Skin epidermis (tissue), 12 donors: ENCODE results near the gene MARCHF3.
A peak's percentile ranks its signal among the peaks of the same experiment; 100 is the strongest.
"Not testable (repeated sequence)": the region's sequence is repeated elsewhere in the genome, so short reads cannot be mapped to it uniquely, and the experiment has no call there.

Source experiments
- H3K27ac ChIP-seq, 21 experiments: fragments of 200-600 bp; sonication (generic) in 11 of 21; one replicate each; pipeline ENCODE4 v1.5.0; 2020; ENCODE audit warnings: mild to moderate bottlenecking in 3 of 21, inconsistent platforms in 2 of 21, moderate library complexity in 2 of 21
- H3K4me3 ChIP-seq, 7 experiments: fragments of 200-600 bp; sonication (generic) in 2 of 7; one replicate each; pipeline ENCODE4 v1.5.0; 2020; ENCODE audit warnings: inconsistent platforms in 2 of 7, mild to moderate bottlenecking in 2 of 7, moderate library complexity in 1 of 7

Gene MARCHF3

DNA sequence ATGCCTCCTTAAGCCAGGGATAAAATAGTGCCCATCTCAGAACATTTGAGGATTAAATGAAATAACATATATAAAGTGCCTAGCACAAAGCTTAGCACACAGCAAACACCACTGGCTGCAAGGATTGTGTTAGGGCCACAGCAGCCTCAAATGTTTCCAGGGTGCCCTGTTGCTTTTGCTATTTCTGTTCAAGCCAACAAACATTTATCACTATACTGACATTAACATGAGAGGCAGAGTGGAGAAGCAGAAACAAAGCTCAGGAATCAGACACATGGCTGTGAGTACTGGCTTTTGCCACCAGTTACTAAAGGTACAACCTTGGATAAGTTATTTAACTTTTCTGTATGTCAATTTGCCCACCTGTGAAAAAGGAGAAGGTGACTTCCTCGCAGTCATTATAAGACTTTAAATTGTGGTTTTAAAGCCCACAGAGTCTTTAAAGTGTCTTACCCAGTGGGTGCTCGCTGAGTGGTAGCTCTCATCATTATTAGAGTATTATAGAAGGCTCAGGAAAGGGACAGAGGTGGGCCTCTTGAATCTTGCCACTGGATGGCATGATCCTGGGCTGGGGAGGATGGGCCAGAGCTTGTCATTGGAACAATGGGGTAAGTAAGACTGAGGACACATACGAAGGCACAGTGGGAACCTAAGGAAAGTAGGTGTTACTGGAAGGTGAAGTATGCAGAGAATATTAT, 98.2 kb downstream of the MARCHF3 start:
- no peak overlapping the region for H3K27ac ChIP-seq
- H3K4me3 ChIP-seq: no peak overlapping the region

DNA sequence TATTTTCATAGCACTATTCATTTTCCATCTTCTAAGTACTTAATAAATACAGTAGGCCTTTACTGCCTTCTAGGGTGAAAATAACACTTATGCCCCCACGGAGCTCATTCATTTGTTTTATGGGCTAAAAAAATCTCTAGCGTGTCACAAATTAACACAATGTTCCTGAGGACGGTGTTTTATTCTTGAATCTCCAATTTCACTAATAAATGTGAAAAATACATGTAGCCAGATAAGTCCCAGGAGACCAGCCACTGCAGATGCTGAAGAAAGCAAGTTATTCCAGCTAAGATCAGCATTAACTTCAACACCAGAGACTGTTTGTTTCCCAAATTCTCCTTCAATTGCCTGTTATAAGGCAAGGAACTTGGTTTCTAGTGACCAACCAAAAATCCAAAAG, 102.3 kb downstream of the MARCHF3 start:
- H3K4me3 ChIP-seq: no peak overlapping the region
- no peak overlapping the region for H3K27ac ChIP-seq

DNA sequence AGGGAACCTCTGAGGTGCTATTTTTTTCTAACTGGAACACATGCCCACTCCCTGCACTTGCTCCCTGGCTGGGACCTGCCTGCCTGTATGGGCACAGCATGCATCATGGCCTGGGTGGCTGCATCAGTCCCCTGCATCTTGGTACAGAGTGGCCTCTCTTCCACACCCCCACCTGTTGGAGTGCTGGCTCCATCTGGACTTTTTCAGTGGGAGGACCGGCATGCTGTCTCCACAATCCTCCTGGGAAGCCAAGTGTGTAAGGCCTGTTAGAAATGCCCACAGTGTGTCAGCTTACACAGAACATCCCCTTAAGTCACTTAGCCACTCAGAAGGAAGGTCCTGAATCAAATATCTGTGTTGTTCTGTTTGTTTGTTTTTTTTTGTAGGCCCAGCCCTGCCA, 102.9 kb downstream of the MARCHF3 start:
- Histone ChIP-seq H3K27ac (no peak overlapping the region), H3K4me3 (no peak overlapping the region)

DNA sequence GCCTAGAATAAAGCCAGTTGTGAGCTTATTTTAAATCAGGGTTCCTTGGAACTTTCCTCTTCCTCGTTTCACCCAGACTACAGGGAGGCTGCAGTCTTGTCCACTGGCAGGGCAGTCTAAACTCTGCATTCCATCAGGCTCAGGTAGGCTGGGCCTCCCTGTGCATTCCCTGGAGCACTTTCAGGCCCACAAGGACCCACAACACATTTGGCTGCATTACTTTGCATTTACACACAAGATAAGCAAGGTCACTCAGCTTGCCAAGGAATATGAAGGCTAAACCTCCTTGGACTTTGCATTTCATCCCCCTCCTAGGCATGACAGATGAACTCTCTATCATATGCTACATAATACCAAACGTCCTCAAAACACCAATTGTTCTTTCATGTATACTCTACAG, 104.2 kb downstream of the MARCHF3 start:
- H3K4me3 ChIP-seq: no peak overlapping the region
- no peak overlapping the region for H3K27ac ChIP-seq

DNA sequence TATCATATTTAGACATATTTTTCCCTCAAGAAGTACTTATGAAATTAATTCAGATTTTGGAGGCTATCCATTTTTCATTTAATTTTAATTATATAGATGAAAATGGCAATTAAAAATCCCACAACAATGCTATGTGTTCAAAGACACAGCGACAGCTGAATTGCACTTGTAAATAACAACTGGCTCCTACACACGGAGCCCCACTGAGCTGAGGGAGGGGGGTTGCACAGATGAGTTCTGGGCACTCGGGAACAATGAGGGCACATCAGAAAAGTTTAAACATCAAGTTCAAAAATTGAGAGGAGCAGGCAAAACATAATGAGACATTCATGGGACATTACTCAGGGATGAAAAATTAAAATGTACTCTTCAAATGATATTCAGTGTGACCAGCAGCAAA, 104.9 kb downstream of the MARCHF3 start:
- Histone ChIP-seq H3K4me3 (no peak overlapping the region), H3K27ac (no peak overlapping the region)

DNA sequence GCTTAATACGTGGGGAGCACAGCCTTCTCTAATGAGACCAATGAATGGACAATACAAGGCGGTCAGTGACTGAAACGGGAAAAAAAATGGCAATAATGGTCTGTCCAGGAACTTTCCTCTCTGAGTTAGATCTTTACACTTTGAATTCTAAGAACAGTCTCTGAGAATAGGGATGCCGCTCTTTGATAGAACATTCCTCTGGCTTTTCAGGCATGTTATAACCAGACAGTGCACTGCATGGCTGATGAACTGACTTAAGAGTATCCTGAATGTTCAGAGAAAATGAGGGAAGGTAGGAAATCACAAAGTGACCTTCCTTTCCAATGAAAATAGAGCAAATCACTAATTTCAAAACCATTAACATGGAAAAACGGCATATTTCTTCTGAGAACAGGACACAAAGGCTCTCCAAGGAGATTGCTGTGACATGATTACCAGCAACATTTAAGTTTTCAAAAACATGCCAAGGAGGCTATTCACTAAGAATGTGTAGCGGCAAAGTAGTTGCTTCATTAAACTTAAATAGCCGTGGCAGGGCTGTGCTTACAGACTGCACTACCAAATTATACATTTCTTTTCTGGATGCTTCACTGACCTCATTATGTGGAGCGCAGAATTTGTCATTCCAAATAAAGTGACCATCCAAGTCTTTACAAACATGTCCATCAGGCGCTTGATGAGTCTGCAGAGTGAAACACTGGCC, 105.9 kb downstream of the MARCHF3 start:
- Histone ChIP-seq H3K27ac (no peak overlapping the region), H3K4me3 (no peak overlapping the region)

DNA sequence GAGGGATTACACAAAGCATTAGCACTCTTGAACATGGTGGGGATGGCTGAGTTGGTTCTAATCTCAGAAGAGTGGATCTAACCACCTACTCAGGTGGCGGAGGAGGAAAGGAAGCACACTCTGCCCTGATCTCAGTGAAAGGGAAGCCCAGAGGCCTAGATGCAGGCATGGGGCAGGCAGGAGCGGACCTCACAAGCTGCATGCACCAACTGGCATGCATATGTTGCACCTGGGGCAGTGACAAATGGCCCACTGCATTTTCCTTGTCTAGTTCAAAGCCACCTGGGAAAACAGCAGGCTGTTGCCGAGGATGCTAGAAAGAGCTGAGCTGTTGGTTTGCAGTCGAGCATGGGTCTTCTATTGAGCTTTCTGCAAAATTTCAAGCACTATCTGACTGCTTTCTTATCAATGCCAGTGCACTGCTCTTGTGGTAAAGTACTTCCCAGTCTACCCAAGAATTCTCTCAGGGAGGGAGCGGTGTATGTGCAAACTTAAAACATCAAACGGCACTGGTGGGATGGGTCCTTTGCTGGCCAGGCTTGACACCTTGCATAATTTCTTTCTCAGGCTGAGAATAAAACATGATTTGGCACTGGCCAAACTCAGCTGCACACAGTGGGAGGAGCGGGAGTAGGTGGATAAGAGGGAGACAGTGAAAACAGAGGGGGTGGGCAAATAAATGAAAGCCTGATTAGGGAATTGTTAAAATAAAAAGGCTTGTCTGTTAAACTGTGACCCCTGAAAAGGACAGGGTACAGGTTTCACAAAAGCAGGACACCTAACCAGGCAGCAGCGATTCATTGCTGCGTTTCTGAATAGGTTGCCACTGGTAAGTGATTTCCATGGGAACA, 108.9 kb downstream of the MARCHF3 start:
- Histone ChIP-seq H3K27ac (no peak overlapping the region), H3K4me3 (no peak overlapping the region)

DNA sequence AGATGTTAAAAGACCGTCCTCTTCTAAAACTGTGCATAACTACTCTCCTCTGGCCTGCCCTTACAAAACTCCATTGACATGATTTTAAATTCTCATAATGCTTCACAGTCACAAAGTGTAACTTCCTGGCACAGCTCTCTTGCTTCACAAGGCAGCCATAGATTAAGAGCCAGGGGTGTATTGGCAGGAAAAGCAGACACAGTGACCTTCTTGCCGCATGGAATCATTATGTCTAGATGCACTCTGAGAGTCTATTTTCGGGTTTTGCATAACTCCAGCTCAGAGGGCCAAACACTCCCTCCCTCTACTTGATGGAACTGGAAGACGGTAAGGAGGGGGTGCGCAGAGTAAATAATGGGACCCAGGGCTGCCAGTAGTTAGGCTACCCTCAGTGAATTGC, 110.1 kb downstream of the MARCHF3 start:
- H3K27ac ChIP-seq: peak overlapping the region in 4 of 21 experiments; percentile 0 to 57 (median 36)
- no peak overlapping the region for H3K4me3 ChIP-seq

DNA sequence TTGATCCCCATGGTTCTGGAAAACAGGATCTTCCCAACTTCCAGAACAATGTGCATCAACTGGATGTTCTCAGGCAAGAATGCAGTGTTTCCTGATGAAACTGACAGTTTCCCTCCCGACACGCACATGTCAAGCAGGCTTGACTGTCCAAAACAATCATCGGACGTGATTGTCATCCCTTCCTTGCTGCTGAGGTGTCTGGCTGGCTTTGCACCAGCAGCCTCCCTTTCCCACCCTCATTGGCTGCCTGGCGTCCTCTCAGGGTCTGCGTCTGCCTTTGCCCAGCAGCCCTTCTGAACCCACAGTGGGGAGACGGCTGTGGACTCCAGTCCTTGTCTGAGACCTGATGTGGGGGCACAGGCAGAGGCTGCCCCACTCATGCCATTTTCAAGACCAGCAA, 110.8 kb downstream of the MARCHF3 start:
- Histone ChIP-seq H3K27ac (peak overlapping the region in 5 of 21 experiments; percentile 0 to 57 (median 43)), H3K4me3 (no peak overlapping the region)

DNA sequence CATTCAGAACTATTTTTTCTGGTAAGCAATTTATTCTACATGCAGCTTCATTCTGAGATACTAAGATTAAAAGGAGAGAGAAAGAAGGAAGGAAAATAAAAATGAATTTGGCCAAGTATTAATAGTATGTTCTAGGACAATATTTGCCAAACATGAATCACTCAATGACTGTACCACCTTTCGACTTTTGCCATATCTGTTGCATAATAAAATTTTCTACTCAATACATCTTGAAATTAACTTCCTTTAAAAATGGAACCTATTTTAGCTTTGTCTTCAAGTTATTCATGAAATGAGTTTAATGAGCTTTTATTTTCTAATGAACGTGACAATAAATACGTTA, 111.8 kb downstream of the MARCHF3 start:
- H3K27ac ChIP-seq: no peak overlapping the region
- H3K4me3 ChIP-seq: no peak overlapping the region

DNA sequence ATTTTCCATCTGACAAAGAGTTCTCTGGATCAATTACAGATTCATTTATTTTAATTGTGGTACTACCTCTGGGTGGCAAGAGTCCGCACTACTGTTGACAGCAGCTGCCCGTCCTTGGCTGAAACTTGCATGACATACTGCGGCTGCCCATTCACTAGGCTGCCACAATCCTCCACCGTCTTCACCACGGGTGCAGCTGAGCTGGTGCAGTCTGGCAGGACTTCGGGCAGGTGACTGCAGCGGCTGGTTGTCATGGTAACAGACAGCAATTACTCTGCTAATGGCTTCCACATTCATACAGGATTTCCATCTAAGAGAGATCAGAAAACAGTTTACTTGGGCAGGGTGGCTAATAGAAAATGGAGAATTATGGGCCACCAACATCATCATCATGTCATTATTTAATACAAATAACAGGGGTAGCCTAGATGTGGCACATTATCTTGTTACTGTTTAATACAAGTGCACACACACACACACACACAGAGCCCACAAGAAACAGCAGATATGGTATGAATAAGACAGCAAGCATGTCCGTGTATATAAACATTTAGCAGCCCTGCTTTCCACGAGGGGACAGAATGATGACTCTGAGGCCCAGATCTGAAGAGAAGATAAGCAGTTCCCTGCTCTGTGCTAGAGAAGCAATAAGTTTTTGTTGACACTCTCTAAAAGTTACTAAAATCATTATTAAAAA, 112.3 kb downstream of the MARCHF3 start:
- H3K4me3 ChIP-seq: no peak overlapping the region
- H3K27ac ChIP-seq: no peak overlapping the region

DNA sequence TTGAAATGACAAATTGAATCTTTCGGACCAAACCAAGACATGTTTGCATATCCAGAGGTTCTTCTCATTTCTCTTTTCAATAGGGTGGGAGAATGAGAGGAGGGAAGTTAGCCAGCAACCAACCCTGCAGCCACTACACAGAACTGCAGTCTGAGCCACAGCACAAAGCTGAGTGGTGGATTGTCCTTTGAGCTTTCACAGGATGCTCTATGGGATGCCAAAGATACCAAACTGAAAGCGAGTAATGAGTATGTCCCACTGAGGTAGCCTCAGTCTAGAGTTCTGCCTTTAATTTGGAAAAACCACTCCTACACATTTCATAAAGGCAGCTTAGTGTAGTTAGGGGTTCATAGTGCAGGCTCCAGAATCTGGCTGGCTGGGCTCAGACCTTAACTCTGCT, 114.9 kb downstream of the MARCHF3 start:
- H3K4me3 ChIP-seq: no peak overlapping the region
- H3K27ac ChIP-seq: no peak overlapping the region

DNA sequence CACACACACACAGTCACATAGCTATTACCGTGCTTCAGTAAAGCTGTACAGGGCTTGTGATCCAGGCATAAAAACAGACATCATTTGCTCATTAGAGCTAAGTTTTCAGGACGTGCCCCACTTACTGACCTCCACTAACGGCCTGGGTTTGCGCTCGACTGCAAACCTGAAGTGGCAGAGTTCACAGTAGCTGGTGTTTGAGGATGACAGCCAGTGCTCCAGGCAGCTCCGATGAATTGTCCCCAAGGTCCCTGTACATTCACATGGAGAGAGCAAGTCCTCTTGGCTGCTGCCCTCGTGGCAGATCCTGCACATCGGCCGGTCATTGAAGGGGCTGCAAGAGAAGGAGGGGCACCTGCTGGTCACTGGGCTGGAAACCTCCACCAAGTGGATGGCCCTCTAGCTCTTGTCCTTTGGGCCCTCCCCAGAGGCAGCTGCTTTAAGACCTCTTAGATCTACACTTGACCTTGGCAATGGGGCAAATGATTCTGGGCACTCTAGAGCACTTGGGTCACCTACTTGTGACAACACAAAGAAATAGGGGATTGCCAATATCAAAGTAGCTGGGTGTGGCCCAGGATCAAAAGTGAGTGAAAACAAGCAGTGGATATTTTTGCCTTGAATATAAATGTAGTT, 115.4 kb downstream of the MARCHF3 start:
- no peak overlapping the region for H3K27ac ChIP-seq

DNA sequence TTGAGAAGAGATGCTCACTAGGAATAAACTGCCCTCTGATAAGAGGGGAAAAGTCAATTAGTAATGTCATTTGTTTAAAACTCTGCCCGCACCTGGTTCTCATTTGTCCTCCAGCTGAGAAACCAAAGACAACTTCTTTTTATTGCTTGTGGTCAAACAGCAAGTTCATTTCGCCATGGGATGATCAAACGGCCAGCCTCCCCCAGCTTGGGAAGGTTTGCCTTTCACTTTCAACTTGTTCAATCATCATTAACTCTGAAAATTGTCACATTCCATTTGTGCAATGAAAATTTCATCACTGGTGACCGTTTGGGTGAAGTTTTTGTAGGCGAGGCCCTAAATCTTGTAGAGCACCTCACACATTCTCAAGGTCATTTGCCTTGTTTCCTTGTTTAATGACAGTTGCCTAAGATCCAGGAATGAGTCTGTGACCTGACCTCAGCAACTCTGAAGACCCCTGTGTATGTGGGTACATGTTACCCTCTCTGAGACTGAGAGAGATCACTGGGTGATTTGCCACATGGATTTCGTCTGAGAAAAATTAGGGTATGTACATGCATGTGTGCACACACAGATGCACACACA, 117.7 kb downstream of the MARCHF3 start:
- Histone ChIP-seq H3K4me3 (no peak overlapping the region), H3K27ac (no peak overlapping the region)

More for the DNA sequence above, 115.4 kb downstream of the MARCHF3 start:
- H3K4me3 ChIP-seq: no peak overlapping the region

DNA sequence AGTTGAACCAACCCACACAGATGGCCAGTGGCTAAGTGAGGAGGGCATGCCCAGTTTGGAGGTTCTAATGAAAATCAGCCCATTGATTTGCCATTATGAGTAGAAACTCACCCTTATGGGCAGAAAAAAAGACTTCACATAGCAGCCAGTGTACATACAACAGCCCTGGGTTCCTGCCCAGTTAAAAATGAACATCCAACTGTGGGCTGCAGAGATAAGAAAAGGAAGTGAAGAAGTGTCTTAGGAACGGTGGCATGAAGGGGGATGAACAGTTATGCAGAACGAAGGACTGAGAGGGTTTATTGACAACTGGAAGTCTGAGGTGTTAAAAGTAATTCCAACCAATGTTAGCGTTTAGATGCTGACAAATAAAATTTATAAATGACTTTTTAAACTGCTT, 118.4 kb downstream of the MARCHF3 start:
- no peak overlapping the region for H3K27ac ChIP-seq
- no peak overlapping the region for H3K4me3 ChIP-seq

DNA sequence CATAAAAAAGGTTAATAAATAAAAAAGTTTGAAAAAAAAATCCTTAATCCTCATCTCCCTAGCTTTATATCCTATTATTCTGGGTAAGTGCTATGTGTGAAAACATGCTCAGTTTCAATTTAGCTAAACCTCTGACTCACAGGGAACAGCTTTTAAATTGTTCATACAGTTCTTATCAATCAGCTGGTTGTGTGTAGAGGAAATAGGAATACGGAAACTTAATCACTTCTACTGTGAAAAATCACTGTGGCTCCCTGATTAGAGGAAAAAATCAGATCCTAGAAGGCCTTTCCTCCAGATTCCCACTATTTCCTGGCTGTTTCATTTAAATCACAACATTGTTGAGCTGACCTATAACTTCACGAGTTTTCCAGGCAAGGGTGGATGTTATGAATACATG, 120.5 kb downstream of the MARCHF3 start:
- Histone ChIP-seq H3K4me3 (no peak overlapping the region), H3K27ac (no peak overlapping the region)

DNA sequence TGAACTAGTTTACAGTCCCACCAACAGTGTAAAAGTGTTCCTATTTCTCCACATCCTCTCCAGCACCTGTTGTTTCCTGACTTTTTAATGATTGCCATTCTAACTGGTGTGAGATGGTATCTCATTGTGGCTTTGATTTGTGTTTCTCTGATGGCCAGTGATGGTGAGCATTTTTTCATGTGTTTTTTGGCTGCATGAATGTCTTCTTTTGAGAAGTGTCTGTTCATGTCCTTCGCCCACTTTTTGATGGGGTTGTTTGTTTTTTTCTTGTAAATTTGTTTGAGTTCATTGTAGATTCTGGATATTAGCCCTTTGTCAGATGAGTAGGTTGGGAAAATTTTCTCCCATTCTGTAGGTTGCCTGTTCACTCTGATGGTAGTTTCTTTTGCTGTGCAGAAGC, 126.0 kb downstream of the MARCHF3 start:
- not testable (repeated sequence) for H3K27ac ChIP-seq, H3K4me3 ChIP-seq

DNA sequence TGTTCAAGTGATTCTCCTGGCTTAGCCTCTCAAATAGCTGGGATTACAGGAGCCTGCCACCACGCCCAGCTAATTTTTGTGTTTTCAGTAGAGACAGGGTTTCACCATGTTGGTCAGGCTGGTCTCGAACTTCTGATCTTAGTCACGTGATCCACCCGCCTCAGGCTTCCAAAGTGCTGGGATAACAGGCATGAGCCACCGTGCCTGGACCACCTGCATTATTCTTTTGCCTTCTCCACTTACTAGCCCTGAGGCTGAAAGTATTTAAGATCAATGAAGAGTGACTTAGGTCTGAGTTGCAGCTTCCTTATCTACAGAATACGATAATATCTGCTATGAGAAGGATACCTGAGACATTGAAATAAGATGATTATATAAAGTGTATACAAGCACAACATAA, 129.6 kb downstream of the MARCHF3 start:
- Histone ChIP-seq H3K27ac (no peak overlapping the region), H3K4me3 (no peak overlapping the region)

DNA sequence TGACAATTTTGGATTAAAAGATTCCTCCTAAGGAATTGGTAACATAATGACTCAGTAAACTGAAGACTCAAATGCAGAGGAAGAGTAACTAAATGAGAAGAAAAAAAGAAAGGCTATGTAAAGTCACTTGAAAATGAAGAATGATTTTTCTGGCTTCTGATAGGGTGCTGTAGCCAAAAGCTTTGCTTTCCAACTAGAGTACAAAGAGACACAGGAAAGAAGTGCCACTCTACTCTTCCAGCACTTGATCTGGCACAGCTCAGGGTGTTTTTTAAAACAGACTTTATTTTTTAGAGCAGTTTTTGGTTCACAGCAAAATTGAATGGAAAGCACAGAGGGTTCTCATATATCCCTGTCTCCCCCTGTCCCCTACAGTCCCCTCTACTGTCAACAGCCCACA, 130.9 kb downstream of the MARCHF3 start:
- H3K27ac ChIP-seq: no peak overlapping the region
- H3K4me3 ChIP-seq: no peak overlapping the region
